ENCODE data around the gene MECP2. TPM values are rescaled to one million over a fixed set of nuclear protein-coding genes. Genes with fewer than 3 reads are reported as not detected.

MECP2 gene
- total RNA-seq, 1 donor from 2014 or later: 21.2 TPM

DNA sequence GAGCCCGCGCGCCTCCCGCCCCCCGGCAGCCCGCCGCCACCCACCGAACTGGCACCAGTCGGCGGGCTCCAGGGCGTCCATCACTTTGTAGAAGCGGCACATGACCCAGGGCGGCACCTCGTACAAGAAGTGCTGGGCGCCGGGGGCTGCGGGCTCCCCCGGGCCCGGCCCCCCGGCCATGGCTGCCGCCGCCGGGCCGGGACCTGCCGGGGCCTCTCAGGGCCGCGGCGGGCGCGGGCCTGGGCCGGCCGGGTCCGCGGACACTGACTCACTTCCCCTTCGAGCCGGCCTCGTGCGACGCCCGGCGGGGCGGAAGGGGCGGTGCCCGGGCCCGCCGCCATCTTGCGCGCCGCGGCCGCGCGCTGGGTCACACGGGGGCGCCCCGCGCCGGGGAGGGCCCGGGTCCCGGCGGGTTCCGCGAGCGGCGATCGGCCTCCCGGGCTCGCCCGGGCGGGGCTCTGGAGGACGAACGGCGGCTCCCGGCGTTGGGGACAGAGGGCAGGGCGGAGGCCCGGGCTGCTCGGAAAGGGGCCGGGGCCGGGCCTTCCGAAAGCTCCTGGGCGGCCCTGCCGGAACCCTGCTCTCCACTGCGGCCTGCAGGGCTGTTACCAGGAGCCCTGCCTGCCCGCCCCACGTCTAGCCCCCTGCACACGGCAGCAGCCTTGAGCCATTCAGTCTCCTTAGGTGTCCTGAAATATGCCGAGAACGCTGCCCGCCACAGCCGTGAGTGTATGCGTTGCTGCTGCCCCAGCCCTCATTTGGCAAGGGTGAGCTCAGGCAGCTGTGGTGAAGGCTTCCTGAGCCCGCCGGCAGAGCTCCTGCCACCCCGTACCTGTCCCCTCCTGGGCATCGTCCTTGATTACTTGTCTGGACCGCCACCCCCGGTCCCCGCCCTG, 77.6 kb downstream of the MECP2 start, which contains the start of gene IRAK1:
IRAK1 (minus strand) TSS at position 270 of the 896 bp plus-strand sequence; CDS start at position 180, 90 bp downstream.
- FAIRE-seq: no peak
- peak; percentile 80 to 84 for DNase-seq (ENCODE audit: low spot score in 2 of 2)

DNA sequence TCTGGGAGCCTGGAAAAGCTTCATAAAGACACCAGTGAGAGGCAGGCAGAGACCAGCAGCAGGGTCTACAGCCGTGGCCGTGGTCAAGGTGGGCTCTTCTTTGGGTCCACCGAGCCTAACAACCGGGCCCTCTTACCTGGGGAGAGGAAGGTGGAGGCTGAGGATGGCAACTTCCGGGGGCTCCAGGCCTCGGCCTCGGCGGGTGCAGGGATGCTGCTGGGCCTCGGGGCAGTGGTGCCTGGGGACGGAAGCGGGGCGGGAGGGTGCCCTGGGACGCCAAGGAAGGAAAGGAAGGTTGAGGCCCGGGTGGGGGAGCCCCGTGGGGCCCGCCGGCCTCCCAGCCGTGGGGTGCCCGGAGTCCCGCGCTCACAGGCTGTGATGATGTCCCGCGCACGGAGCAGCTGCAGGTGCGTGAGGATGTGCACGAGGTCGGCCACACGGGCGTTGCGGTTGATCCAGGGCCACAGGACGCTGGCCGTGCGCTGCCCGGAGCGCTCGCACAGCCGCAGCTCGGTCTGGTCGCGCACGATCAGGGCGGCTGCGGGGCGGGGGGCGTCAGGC, 78.4 kb downstream of the MECP2 start:
- DNase-seq (ENCODE audit: low spot score in 2 of 2): no peak
- no peak for FAIRE-seq

DNA sequence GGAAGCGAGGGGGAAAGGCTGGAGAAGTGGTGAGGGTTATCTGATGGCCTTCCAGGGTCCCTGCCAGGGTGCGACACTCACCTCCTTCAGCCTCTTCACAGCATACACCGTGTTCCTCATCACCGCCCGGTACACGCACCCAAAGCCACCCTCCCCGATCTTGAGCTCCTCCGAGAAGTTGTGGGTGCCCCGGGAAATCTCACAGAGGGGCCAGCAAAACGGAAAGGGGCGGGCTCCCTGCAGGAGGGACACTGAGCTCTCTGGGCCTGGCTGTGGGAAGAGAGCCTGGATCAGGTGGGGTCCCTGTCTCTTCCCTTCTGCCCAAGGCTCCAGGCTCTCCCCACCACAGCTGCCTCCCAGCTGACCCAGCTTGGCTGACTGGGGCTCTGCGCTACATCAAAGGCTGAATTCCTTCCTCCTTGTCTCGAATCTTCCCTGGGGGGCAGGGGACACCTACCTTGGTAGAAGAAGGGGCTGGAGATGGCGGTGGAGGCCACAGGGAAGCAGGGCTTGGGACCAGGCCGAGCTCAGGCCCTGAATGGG, 78.9 kb downstream of the MECP2 start:
- FAIRE-seq (no peak), DNase-seq (ENCODE audit: low spot score in 2 of 2) (no peak)

DNA sequence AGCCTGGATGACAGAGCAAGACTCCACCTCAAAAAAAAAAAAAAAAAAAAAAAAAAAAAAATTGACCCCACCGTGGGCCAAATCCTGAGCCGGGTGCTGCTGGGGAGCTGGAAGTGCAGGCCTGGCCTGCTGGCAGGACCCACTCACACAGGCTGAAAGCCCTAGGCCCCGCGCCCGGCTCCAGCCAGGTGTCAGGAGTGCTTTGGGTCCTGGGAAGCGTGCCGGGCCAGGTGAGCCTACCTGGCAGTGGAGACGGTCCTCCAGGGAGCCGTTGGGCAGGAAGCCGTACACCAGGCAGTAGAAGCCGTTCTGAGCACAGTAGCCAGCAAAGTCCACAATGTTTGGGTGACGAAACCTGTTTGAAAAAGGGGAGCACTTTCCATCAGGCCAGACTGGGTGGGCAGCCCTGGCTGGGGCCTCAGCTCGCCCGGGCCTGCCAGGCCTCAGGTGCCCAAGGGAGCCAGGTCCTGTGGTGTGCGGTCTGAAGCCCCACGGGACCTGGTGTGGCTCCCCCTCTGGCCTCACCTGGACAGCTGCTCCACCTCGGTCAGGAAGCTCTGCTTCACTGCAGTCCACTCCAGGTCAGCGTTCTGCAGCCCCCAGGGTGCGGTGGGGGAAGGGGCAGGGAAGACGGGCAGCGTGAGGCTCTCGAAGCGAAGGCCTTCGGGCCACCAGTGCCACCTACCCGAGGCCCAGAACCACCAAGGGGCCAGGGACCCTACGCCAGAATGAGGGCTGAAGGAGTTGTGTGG, 79.6 kb downstream of the MECP2 start:
- FAIRE-seq (no peak), DNase-seq (ENCODE audit: low spot score in 2 of 2) (no peak)

DNA sequence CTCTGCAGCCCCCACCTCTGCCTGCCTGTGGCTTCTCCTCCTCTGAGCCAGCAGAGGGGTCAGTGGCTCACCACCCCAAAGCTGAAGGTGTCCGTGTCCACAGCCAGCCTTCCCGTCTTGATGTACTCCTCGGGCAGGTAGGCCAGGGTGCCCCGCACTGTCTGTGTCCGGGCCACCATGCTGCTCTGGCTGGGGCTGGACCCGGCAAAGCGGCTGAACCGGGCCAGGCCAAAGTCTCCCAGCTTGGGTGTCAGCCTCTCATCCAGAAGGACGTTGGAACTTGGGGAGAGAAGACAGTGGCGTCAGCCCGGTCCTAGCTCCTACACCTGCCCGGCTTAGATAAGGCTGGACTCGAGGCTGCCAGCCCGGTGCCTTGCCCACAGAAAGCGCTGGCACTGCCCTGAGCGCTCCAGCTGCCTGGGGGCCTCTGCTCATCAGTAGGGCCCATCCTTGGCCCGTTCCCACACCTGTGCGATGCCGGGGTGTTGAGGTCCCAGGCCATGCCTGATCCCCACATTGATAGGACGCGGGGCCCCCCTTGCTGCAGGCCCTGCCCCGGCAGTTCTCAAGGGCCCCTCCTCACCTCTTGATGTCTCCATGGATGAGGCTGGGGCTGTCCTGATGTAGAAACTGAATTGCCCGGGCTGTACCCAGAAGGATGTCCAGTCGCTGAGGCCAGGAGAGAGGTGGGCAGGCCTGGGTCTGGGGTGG, 81.0 kb downstream of the MECP2 start:
- DNase-seq (ENCODE audit: low spot score in 2 of 2) (no peak), FAIRE-seq (no peak)

DNA sequence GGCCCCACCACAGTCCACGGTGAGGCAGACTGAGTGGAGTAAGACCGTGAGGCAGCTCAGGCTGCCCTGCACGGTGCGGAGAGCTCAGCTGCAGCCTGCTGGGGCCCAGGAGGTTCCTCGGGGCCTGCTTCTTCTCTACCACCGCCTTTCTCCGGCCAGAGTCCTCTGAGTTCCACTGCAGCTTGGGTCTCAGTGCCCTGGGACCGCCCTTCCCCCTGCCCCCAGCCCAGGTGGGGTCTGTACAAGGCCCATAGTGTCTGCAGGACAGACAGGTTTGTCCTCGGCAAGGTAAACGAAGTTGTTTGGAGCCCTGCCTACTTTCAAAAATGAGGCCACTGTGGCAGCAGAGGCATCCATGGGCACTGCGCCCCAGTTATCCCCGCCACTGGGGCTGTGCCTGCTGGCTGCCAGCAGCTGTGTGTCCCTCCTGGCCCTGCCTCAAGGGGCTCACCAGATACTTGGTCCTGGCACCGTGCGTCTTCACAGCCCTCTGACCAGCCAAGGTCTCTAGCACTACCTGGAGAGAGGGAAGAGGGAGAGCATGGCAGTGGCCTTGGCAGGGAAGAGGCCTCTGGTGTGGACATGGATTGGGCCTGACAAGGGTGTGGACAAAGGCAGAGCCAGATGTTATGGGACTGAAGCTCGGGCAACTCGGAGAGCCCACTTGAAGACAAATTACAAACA, 81.8 kb downstream of the MECP2 start:
- DNase-seq (ENCODE audit: low spot score in 2 of 2) (no peak), FAIRE-seq (no peak)

DNA sequence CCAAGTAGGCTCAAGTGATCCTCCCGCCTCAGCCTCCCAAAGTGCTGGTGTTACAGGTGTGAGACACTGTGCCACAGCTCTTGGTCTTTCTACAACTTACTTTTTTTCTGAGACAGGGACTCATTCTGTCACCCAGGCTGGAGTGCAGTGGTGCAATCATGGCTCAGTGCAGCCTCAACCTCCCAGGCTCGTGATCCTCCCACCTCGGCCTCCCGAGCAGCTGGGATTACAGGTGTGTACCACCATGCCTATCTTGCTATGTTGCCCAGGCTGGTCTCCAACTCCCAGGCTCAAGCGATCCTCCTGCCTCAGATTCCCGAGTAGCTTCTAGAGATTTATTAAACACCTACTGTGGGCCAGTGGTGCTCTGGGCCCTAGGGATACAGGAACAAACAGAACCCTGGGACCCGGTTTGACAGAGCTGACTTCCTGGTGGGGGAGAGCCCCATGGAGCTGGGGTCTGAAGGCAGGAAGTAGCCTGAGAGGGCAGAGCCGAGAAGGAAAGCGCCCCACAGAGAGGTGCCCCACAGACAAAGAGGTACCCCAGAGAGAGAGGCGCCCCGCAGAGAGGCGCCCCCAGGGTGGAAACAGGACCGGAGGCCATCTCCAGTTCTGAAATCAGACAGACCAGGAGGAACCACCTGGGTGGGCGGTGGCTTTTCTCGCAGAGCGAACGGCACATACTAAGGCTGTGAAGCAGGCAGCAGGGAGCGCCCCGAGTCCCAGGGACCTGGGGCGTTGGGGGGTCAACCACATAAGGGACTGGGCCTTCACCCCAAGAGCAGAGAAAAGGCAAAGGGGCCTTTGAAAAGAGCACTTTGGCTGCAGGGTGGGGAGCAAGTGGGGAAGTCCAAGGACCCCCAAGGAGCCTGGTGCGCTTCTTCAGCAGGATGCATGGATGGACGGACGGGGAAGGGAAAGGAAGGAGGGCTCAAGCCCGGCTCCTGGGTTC, 82.8 kb downstream of the MECP2 start:
- FAIRE-seq (no peak), DNase-seq (ENCODE audit: low spot score in 2 of 2) (no peak)

DNA sequence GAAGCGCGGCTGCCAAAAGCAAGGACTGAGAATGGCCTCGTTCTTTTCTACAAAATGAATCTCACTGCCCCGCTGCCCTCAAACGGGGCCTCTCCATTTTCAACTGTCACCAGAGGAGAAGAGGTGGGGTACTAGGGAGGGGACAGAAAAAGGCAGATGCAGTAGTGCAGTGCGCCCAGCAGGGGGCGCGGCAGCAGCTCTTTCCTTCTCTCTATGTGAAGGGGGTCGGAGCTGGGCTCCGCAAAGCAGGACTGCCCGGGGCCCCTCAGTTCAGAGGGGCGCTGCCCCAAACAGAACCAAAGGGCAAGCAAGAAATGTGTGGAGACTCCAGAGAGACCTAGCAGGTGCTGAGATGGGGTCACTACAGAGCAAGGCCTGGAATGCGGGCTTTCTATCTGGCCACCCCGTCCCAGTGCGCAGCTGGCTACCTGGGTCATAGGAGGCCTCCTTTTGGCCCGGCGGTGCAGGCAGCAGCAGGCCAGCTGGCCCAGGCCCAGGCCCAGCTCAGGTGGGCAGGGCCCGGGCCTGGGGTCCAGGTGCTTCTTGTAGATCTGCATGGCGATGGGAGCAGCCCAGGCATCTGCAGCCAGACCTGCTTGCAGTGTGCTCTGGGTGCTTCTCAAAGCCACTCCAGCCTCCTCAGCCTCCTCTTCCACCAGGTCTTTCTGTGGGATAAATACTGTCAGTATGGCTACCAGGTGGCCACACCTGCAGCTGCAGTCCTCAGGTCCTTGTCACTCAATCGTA, 83.7 kb downstream of the MECP2 start:
- FAIRE-seq (no peak), DNase-seq (ENCODE audit: low spot score in 2 of 2) (peak; percentile 61 to 66)

DNA sequence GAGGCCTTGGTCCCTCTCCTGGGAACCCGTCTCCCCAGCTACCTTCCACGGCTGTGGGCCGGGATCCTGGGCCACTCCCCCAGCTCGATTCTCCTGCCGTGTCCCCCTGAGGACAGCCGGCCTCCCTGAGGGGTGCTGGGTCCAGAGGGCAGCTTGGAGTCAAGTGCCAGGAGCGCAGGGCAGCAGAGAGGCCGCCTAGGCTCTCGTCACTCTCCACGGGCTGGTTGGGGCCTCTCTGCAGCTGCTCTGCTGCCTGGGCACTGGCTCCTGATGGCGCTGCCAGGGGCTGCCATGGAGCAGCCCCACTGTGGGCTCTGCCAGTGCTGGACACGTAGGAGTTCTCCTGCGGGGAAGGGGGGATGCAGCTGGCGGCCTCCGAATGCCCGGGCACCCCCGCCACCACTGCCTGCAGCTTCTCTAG, 84.5 kb downstream of the MECP2 start:
- FAIRE-seq (no peak), DNase-seq (ENCODE audit: low spot score in 2 of 2) (no peak)

DNA sequence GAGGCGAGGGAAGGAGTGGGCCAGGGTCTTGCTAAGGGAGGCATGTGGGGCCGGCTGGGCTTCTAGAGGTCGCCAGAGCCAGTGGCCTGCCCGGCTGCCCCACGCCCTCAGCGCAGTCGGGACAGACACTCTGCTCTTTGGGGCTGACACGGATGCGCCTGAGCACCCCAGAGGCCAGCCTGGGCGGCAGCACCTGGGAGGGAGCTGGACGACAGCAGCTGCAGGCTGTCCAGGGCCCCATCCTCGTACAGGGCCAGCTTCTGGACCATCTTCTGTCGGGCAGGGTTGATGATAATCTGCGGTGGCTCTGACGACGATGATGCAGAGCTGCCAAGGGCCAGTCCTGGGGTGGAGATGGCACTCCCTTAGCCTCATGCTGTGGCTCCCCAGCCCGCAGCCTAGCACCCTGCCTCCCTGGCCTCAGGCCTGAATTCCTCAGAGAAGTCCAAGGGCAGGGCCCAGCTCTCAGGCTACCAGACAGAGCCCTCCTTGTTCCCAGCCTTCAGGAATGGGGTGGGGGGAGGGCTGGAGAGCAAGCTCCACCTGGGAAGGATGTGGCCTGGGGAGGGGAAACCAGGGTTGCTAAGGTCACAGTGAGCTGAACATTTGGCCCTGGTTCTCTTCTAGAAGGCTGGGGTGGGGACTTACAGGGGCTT, 85.1 kb downstream of the MECP2 start:
- FAIRE-seq (no peak), DNase-seq (ENCODE audit: low spot score in 2 of 2) (no peak)

DNA sequence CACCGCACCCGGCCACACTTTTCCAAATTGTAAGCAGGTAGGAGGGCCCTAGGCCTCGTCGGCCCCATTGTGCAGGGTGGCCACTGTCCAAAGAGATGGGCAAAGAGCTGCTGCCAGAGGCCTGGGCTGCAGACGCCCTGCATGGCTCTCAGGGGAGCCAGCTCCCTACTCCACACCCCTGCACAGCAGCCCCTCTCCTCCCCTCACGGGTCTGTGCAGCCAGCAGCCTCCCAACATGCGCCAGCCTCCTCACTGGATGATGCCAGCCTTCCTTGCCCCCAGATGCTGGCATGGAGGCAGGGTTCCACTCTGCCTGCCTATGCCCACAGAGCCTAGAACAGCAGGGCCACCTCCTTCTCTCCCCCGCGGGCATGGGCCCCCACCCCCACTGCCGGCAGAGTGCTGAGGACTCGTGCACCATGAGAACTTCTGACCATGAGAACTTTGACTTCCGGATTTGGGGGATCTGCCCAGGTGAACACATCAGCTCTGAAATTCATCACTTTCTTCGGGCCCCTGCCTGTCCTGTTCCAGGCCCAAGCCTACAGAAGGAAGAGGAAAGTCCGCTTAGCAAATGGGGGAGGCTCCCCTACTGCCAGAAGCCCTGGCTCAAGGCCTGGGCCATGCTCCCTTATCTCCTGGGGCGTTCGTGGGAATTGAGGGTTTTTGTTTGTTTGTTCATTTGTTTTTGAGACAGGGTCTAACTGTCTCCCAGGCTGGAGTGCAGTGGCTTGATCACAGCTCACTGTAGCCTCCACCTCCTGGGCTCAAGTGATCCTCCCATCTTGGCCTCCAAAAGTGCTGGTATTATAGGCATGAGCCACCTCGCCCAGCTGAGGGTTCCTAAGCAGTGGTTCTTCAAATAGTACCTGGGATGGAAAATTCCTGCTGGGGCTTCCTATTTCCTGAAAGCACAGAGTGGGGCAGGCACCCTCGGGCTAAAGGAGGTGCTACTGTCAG, 85.9 kb downstream of the MECP2 start:
- FAIRE-seq (no peak), DNase-seq (ENCODE audit: low spot score in 2 of 2) (no peak)

DNA sequence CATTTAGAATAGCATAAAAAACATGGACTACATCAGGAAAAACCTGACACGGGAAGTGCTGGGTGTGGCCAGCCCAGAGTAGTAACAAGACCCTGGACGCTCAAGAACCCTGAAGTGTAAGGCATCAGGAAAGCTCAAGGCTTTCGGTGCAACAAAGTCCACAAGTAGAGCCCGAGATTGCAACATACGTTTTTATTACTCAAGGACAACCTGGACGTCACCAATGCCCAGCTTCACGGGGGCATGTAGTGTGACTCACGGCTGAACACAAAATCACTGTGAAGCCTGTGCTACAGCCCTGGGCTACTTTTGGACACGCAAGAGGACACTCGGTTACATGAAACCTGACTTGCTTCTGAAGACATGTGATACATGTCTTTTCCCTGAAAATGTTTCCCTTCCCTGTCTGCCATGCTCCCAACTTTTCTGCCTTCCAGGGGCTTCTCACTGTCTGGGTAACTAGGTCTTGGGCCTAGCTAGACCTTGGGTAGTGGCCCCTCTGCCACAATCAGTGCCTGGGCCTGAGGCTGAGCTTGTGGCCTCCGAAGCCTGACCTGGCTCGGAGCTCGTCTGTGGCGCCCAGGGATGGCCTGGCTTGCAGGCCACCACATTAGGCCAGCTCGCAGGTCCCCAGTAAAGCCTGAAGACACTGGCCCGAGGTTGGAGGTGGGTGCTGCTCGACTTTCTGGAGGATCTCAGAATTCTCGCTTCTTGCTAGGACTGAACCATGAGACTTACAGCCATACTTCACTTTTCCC, 87.0 kb downstream of the MECP2 start:
- FAIRE-seq (no peak), DNase-seq (ENCODE audit: low spot score in 2 of 2) (no peak)

DNA sequence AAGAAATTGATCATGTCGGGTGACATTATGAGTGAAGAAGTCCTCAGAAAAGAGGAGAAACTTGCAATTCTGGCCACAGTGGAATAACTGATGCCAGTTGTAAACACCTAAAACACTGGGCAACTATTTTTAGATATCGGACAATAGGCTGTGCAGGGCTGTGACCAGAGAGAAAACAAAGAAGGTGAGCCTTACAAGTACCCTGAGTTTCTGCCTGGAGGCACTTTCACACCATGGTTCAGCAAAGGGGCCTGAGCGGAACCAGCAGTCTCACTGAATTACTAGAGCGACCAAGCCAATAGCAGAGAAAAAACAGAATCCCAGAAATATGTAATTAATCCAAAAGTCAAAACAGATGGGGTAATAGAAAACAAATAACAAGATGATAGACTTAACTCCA, 89.0 kb downstream of the MECP2 start:
- no peak for FAIRE-seq

DNA sequence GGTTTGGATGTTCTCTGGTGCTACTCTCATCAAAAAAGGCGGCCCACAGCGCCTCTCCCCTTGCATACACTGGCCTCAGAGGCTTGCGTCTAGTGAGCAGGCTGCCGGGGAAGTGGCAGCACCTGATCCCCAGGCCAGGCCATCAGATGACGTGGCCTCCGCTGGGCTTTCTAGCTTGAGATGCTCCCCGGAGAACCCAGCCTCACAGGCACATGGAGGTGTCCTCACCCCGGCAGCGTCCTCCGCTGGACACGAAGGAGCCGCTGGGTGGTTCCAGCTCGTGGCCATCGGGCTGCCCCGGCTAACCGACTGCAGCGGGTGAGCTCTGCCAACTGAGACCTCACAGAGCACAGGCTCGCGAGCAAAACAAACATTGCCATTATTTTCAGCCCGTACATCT, 90.6 kb downstream of the MECP2 start:
- DNase-seq (ENCODE audit: low spot score in 2 of 2): no peak

More for the DNA sequence above, 89.0 kb downstream of the MECP2 start:
- no peak for DNase-seq (ENCODE audit: low spot score in 2 of 2)

DNA sequence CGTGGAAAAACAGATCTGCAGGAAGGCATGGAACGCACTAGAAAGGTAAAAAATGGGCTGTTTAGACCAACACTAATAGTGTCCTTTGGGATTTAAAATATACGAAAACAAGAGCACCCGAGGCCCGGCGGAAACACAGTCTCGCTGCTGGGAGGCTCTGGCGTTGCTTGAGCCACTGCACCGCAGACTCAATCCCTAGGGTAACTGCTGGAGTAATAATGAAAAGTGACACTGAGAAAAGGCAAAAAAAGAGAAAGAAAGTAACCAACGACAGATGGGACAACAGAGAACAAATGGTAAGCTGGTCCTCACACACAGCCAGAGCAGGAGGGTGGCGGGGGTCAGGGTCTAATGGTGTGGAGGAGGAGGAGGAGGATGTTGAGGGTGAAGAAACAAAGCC, 93.2 kb downstream of the MECP2 start:
- no peak for DNase-seq (ENCODE audit: low spot score in 2 of 2)
- no peak for FAIRE-seq

More for the DNA sequence above, 90.6 kb downstream of the MECP2 start:
- no peak for FAIRE-seq

All from frontal cortex (tissue), 4 donors.